Testis (tissue), 3 donors: ENCODE data around the gene WDR86. TPM values are rescaled to one million over a fixed set of nuclear protein-coding genes. Genes with fewer than 3 reads are reported as not detected.

Experiments
- DNase-seq: peaks from one replicate; pipeline ENCODE4 v3.0.0-alpha.2; 2019
- H3K27ac ChIP-seq, 2 donors: fragments of 200-600 bp; sonication (generic); one replicate each; pipeline ENCODE4 v1.5.1; 2019
- H3K27me3 ChIP-seq: fragments of 200-600 bp; sonication (generic); one replicate; pipeline ENCODE4 v1.5.1; 2019
- H3K36me3 ChIP-seq: fragments of 200-600 bp; sonication (generic); one replicate; pipeline ENCODE4 v1.5.1; 2017; ENCODE audit warnings: low read depth; ENCODE audit errors: missing control alignments
- H3K4me1 ChIP-seq: fragments of 200-600 bp; sonication (generic); one replicate; pipeline ENCODE4 v1.5.1; 2019
- H3K4me3 ChIP-seq, 2 donors: fragments of 200-600 bp; sonication (generic); one replicate each; pipeline ENCODE4 v1.5.1; 2017 to 2019
- H3K9me3 ChIP-seq: fragments of 200-600 bp; sonication (generic); one replicate; pipeline ENCODE4 v1.5.1; 2017
- CTCF ChIP-seq, 3 experiments: fragments of 450-650 bp in 2 of 3; fragments of 200-600 bp in 1 of 3; sonication (generic) in 1 of 3; IDR thresholded peaks; one replicate each; pipeline ENCODE4 v1.5.1; 2016 to 2019; ENCODE audit warnings: antibody characterized with exemption in 3 of 3, mild to moderate bottlenecking in 2 of 3, moderate library complexity in 1 of 3
- POLR2A ChIP-seq: fragments of 450-650 bp; IDR thresholded peaks from one replicate; pipeline ENCODE4 v1.6.1; 2017; ENCODE audit warnings: antibody characterized with exemption, mild to moderate bottlenecking, moderate library complexity
- WGBS, 2 donors: methylation state at CpG; one replicate each; pipeline ENCODE4 v1.1.5; 2018; 5-methylcytosine and 5-hydroxymethylcytosine counted together
- intact Hi-C: fragments of 100-400 bp; cut with DNase I; formaldehyde crosslinking; loops from one replicate; pipeline ENCODE4 v1.15.1; 2023; ENCODE audit warnings: low total_unique reads
- polyA plus RNA-seq: library from polyadenylated mRNA; stranded (reverse); fragments of 350-450 nt; fragmentation: Illumina TruSeq; extraction: RNeasy Lipid Tissue Mini Kit (QIAGEN cat#74804); gene quantifications from one replicate; pipeline ENCODE4 v1.2.3, GENCODE V29; 2014; ENCODE audit warnings: low read depth, low replicate concordance; ENCODE audit not compliant: insufficient read depth
- total RNA-seq, 2 donors: library from RNA; depleted of rRNA; stranded (reverse); fragments of >200 nt; gene quantifications; one replicate each; pipeline ENCODE4 v1.2.3, GENCODE V29; 2016

WDR86 gene
- total and polyA plus RNA-seq, 3 donors from 2014 or later = 2.8 to 20.3 (median 9.6) TPM

- Histone ChIP-seq H3K9me3 (no peaks in the 10 kb centered on the region), H3K27me3 (no peaks in the 10 kb centered on the region), H3K36me3 (no peaks in the 10 kb centered on the region), H3K27ac (no peak overlapping the region), H3K4me3 (no peak overlapping the region), H3K4me1 (peaks cover 26% of the 10 kb centered on the region)
- intact Hi-C loops = no loop called here
- 92 to 97% methylated on average over 4 to 13 of the region's 13 CpGs for WGBS, 2 donors
- TF ChIP-seq POLR2A (no peak), CTCF (IDR thresholded peaks at IDR 0.05) (no peak)
- DNase-seq = no peak
These were observed 21.5 kb upstream of the WDR86 start for GRCh38 chr7:151431281-151431767.

GRCh38 chr7:151430391-151431205 lies 20.8 kb upstream of the WDR86 start:
- H3K27ac ChIP-seq = no peak overlapping the region
- H3K36me3 ChIP-seq = no peaks in the 10 kb centered on the region
- TF ChIP-seq CTCF (IDR thresholded peaks at IDR 0.05) (no peak), POLR2A (no peak)
- WGBS, 2 donors = 86 to 95% methylated on average over 14 to 16 of the region's 16 CpGs
- peaks cover 27% of the 10 kb centered on the region for H3K4me1 ChIP-seq
- no peak for DNase-seq
- no peaks in the 10 kb centered on the region for H3K27me3 ChIP-seq
- intact Hi-C loops = no loop called here
- H3K4me3 ChIP-seq = no peak overlapping the region
- no peaks in the 10 kb centered on the region for H3K9me3 ChIP-seq

GRCh38 chr7:151429560-151430331 lies 19.9 kb upstream of the WDR86 start:
- Histone ChIP-seq H3K4me3 (no peak overlapping the region), H3K4me1 (peaks cover 27% of the 10 kb centered on the region), H3K9me3 (no peaks in the 10 kb centered on the region), H3K27me3 (no peaks in the 10 kb centered on the region), H3K27ac (no peak overlapping the region), H3K36me3 (no peaks in the 10 kb centered on the region)
- WGBS, 2 donors = 74 to 83% methylated on average over 5 to 10 of the region's 10 CpGs
- TF ChIP-seq POLR2A (no peak), CTCF (IDR thresholded peaks at IDR 0.05) (no peak)
- no peak for DNase-seq
- intact Hi-C loops = no loop called here

- WGBS, 2 donors = 77 to 94% methylated on average over 5 of the region's 5 CpGs
- TF ChIP-seq CTCF (IDR thresholded peaks at IDR 0.05) (no peak), POLR2A (no peak)
- Histone ChIP-seq H3K4me1 (peaks cover 27% of the 10 kb centered on the region), H3K27me3 (no peaks in the 10 kb centered on the region), H3K4me3 (no peak overlapping the region), H3K9me3 (no peaks in the 10 kb centered on the region), H3K36me3 (no peaks in the 10 kb centered on the region), H3K27ac (no peak overlapping the region)
- no peak for DNase-seq
- intact Hi-C loops = no loop called here
These were observed 19.4 kb upstream of the WDR86 start for GRCh38 chr7:151429237-151429559.
